ENCODE measurements around the gene PPP1R9A.
"Not testable (repeated sequence)": the region's sequence is repeated elsewhere in the genome, so short reads cannot be mapped to it uniquely, and the experiment has no call there.

PPP1R9A gene

GRCh38 chr7:94980418-94981142, 73.2 kb downstream of the PPP1R9A start:
- Histone ChIP-seq H3K36me3 (ENCODE audit: control insufficient read depth in 2 of 2, insufficient read depth in 2 of 2, low read length in 2 of 2) (no peaks in the 10 kb centered on the region), H3K9ac (ENCODE audit: low read length in 2 of 2) (no peak overlapping the region), H3K27ac (ENCODE audit: low read length) (no peak overlapping the region)

GRCh38 chr7:94995921-94996320, 88.5 kb downstream of the PPP1R9A start:
- Histone ChIP-seq H3K9me3 (ENCODE audit: control insufficient read depth in 2 of 2, low read length in 2 of 2) (no peaks in the 10 kb centered on the region), H3K4me3 (ENCODE audit: low read length in 2 of 2) (no peak overlapping the region), H3K36me3 (ENCODE audit: control insufficient read depth in 2 of 2, insufficient read depth in 2 of 2, low read length in 2 of 2) (no peaks in the 10 kb centered on the region), H3K4me1 (ENCODE audit: control insufficient read depth, insufficient read depth, low read length) (no peaks in the 10 kb centered on the region), H3K9ac (ENCODE audit: low read length in 2 of 2) (no peak overlapping the region), H3K27ac (ENCODE audit: low read length) (no peak overlapping the region), H3K27me3 (ENCODE audit: control insufficient read depth in 1 of 2, insufficient read depth in 2 of 2, low read length in 2 of 2) (no peaks in the 10 kb centered on the region)

More at GRCh38 chr7:94980418-94981142, 73.2 kb downstream of the PPP1R9A start:
- no peak overlapping the region for H3K4me3 ChIP-seq (ENCODE audit: low read length in 2 of 2)
- no peaks in the 10 kb centered on the region for H3K4me1 ChIP-seq (ENCODE audit: control insufficient read depth, insufficient read depth, low read length)
- no peaks in the 10 kb centered on the region for H3K9me3 ChIP-seq (ENCODE audit: control insufficient read depth in 2 of 2, low read length in 2 of 2)
- no peaks in the 10 kb centered on the region for H3K27me3 ChIP-seq (ENCODE audit: control insufficient read depth in 1 of 2, insufficient read depth in 2 of 2, low read length in 2 of 2)

- H3K27me3 ChIP-seq (ENCODE audit: control insufficient read depth in 1 of 2, insufficient read depth in 2 of 2, low read length in 2 of 2): no peaks in the 10 kb centered on the region
- no peak overlapping the region for H3K4me3 ChIP-seq (ENCODE audit: low read length in 2 of 2)
- no peak overlapping the region for H3K27ac ChIP-seq (ENCODE audit: low read length)
- no peak overlapping the region for H3K9ac ChIP-seq (ENCODE audit: low read length in 2 of 2)
- no peaks in the 10 kb centered on the region for H3K9me3 ChIP-seq (ENCODE audit: control insufficient read depth in 2 of 2, low read length in 2 of 2)
- no peaks in the 10 kb centered on the region for H3K36me3 ChIP-seq (ENCODE audit: control insufficient read depth in 2 of 2, insufficient read depth in 2 of 2, low read length in 2 of 2)
- H3K4me1 ChIP-seq (ENCODE audit: control insufficient read depth, insufficient read depth, low read length): no peaks in the 10 kb centered on the region
These were observed 89.0 kb downstream of the PPP1R9A start for GRCh38 chr7:94996369-94996768.

DNA sequence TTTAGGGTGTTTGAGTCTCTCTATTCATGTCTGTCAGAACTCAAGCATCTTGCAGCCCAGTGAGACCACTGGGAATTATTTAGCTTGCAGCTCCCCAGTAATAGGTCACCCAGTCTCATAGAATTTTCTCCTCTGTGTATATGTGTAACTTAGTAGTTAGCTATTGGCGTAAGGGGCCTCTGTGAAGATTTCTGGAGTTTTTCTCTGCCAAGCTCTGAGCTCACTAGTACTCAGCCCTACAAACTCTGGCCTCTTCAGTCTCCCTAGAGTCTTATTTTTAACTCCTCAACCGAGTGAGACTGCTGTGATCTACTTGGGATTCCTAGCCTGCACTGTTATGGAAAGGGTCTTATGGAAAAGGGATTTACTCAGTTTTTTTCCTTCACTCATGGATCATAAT, 90.2 kb downstream of the PPP1R9A start:
- no peak overlapping the region for H3K9ac ChIP-seq (ENCODE audit: low read length in 2 of 2)
- no peak overlapping the region for H3K4me3 ChIP-seq (ENCODE audit: low read length in 2 of 2)
- H3K4me1 ChIP-seq (ENCODE audit: control insufficient read depth, insufficient read depth, low read length): no peaks in the 10 kb centered on the region
- H3K27ac ChIP-seq (ENCODE audit: low read length): no peak overlapping the region
- no peaks in the 10 kb centered on the region for H3K27me3 ChIP-seq (ENCODE audit: control insufficient read depth in 1 of 2, insufficient read depth in 2 of 2, low read length in 2 of 2)
- no peaks in the 10 kb centered on the region for H3K9me3 ChIP-seq (ENCODE audit: control insufficient read depth in 2 of 2, low read length in 2 of 2)
- H3K36me3 ChIP-seq (ENCODE audit: control insufficient read depth in 2 of 2, insufficient read depth in 2 of 2, low read length in 2 of 2): no peaks in the 10 kb centered on the region

DNA sequence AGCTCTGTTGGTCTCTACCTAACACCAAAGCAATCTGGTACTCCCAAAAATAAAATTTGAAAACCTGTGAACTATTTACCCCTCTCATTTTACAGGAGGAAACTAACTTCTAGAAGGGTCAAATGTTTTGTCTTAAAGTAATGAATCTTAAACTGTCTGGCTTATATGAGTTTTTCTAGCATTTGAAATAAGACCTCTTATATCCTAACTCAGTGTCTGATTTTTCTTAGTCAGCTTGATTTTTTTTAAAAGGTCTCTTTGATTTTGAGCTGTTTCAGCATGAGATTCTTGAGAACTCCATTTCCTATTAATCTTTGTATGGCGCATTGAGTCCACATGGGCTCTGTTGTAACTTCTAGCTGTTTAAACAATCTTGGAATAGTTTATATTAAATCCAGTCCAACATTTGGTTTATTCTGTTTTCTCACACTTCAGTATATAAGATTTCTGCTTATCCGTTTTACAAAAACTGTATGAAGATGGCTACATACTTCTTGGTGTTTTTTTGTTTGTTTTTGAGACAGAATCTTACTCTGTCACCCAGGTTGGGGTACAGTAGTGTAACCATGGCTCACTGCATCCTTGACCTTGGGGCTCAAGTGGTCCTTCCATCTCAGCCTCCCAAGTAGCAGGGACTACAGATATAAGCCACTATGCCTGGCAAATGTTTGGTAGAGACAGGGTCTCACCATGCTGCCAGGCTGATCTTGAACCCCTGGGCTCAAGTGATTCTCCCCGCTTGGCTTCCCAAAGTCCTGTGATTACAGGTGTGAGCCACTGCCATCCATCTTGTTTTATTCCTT, 91.1 kb downstream of the PPP1R9A start:
- Histone ChIP-seq H3K9ac (ENCODE audit: low read length in 2 of 2) (no peak overlapping the region), H3K27me3 (ENCODE audit: control insufficient read depth in 1 of 2, insufficient read depth in 2 of 2, low read length in 2 of 2) (no peaks in the 10 kb centered on the region), H3K4me1 (ENCODE audit: control insufficient read depth, insufficient read depth, low read length) (no peaks in the 10 kb centered on the region), H3K27ac (ENCODE audit: low read length) (no peak overlapping the region), H3K9me3 (ENCODE audit: control insufficient read depth in 2 of 2, low read length in 2 of 2) (no peaks in the 10 kb centered on the region), H3K4me3 (ENCODE audit: low read length in 2 of 2) (peak overlapping the region in 1 of 2 donors; percentile 10), H3K36me3 (ENCODE audit: control insufficient read depth in 2 of 2, insufficient read depth in 2 of 2, low read length in 2 of 2) (no peaks in the 10 kb centered on the region)

DNA sequence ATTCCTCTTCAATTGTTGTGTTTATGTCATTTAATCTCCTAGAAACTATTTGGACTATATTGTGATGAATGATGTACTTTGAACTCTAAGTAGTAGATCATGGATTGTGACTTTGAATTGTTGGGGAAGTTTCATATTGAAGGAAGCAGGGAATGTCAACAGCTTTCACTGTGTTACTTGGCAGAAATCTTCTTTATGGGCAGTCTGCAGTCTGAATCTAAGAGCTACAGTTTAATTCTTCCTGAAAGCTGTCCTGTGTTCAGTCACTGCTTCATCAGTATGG, 91.6 kb downstream of the PPP1R9A start:
- Histone ChIP-seq H3K36me3 (ENCODE audit: control insufficient read depth in 2 of 2, insufficient read depth in 2 of 2, low read length in 2 of 2) (no peaks in the 10 kb centered on the region), H3K27ac (ENCODE audit: low read length) (no peak overlapping the region), H3K27me3 (ENCODE audit: control insufficient read depth in 1 of 2, insufficient read depth in 2 of 2, low read length in 2 of 2) (no peaks in the 10 kb centered on the region), H3K4me1 (ENCODE audit: control insufficient read depth, insufficient read depth, low read length) (no peaks in the 10 kb centered on the region), H3K4me3 (ENCODE audit: low read length in 2 of 2) (peak overlapping the region in 1 of 2 donors; percentile 10), H3K9me3 (ENCODE audit: control insufficient read depth in 2 of 2, low read length in 2 of 2) (no peaks in the 10 kb centered on the region), H3K9ac (ENCODE audit: low read length in 2 of 2) (no peak overlapping the region)

DNA sequence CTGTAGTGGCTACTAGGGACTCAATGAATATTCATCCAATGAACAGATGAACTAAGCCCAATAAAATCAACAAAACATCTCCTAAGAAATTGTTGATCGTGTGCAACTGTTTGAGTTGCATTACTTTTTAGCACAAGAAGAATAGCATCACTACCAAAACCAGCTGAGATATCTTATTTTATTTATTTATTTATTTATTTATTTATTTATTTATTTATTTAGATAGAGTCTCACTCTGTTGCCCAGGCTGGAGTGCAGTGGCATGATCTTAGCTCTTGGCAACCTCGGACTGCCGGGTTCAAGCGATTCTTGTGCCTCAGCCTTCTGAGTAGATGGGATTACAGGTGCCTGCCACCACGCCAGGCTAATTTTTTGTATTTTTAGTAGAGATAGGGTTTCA, 92.2 kb downstream of the PPP1R9A start:
- not testable (repeated sequence) for H3K27ac ChIP-seq (ENCODE audit: low read length); H3K9ac ChIP-seq (ENCODE audit: low read length in 2 of 2); H3K9me3 ChIP-seq (ENCODE audit: control insufficient read depth in 2 of 2, low read length in 2 of 2); H3K4me3 ChIP-seq (ENCODE audit: low read length in 2 of 2); H3K27me3 ChIP-seq (ENCODE audit: control insufficient read depth in 1 of 2, insufficient read depth in 2 of 2, low read length in 2 of 2); H3K36me3 ChIP-seq (ENCODE audit: control insufficient read depth in 2 of 2, insufficient read depth in 2 of 2, low read length in 2 of 2); H3K4me1 ChIP-seq (ENCODE audit: control insufficient read depth, insufficient read depth, low read length)

- no peak overlapping the region for H3K9ac ChIP-seq (ENCODE audit: low read length in 2 of 2)
- H3K36me3 ChIP-seq (ENCODE audit: control insufficient read depth in 2 of 2, insufficient read depth in 2 of 2, low read length in 2 of 2): no peaks in the 10 kb centered on the region
- no peak overlapping the region for H3K27ac ChIP-seq (ENCODE audit: low read length)
- H3K4me1 ChIP-seq (ENCODE audit: control insufficient read depth, insufficient read depth, low read length): peaks cover 2% of the 10 kb centered on the region
- no peak overlapping the region for H3K4me3 ChIP-seq (ENCODE audit: low read length in 2 of 2)
- H3K27me3 ChIP-seq (ENCODE audit: control insufficient read depth in 1 of 2, insufficient read depth in 2 of 2, low read length in 2 of 2): no peaks in the 10 kb centered on the region
- H3K9me3 ChIP-seq (ENCODE audit: control insufficient read depth in 2 of 2, low read length in 2 of 2): no peaks in the 10 kb centered on the region
These were observed 93.9 kb downstream of the PPP1R9A start for GRCh38 chr7:95001258-95001657.

DNA sequence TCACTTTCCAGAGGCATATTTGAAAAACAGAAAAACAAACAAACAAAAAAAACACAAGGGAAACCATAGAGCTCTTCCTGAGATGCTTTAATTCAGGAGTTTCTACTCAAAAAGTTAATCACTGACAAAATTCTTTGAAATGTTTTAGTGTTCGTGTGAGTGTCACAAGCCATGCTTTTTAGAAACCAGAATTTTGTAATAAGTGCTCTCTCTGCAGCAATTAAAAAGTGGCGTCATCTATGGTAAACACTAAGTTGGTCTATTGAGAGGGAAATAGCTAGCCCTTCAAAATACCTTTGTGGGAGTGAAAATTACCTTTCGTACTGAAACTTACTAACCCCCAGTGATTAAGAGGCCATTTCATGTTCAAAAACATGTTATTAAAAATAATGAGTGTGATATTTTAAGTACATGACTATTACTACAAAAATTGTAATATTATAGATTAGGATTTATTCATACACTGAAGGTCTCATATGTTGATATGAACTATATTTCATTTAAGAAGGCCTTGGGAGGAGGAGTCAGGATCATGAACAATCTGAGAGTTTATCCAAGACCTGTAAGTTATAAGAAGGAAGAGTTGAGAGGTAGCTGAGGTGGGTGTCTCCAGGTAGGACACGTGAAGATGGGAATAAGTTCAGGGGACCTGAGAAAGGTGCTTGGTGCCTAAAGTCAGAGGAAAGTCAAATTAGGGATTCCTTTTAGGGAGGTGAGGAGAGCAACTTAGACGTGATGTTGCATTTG, 94.6 kb downstream of the PPP1R9A start:
- H3K4me1 ChIP-seq (ENCODE audit: control insufficient read depth, insufficient read depth, low read length): peaks cover 2% of the 10 kb centered on the region
- no peak overlapping the region for H3K4me3 ChIP-seq (ENCODE audit: low read length in 2 of 2)
- H3K9ac ChIP-seq (ENCODE audit: low read length in 2 of 2): no peak overlapping the region
- no peaks in the 10 kb centered on the region for H3K27me3 ChIP-seq (ENCODE audit: control insufficient read depth in 1 of 2, insufficient read depth in 2 of 2, low read length in 2 of 2)
- H3K36me3 ChIP-seq (ENCODE audit: control insufficient read depth in 2 of 2, insufficient read depth in 2 of 2, low read length in 2 of 2): no peaks in the 10 kb centered on the region
- H3K27ac ChIP-seq (ENCODE audit: low read length): no peak overlapping the region
- H3K9me3 ChIP-seq (ENCODE audit: control insufficient read depth in 2 of 2, low read length in 2 of 2): no peaks in the 10 kb centered on the region

DNA sequence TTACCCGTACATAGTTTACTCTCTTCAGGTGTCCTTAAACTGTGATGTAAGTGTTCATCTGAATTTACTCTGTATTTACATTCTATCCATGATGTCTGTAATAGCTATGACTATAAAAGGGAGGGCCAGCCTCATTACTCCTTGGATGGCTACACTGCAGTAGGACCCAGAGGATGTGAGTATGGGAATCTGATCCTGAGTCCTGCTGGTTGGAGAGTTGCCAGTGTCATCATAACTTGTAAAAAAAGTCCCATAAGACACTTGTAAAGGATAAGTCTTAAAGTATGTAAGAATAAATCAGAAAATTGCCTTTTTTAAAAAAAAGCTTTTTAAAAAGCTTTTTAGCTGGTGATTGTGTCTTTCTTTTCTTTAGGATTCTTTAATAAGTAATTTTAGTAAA, 95.4 kb downstream of the PPP1R9A start:
- Histone ChIP-seq H3K9me3 (ENCODE audit: control insufficient read depth in 2 of 2, low read length in 2 of 2) (no peaks in the 10 kb centered on the region), H3K4me1 (ENCODE audit: control insufficient read depth, insufficient read depth, low read length) (peaks cover 2% of the 10 kb centered on the region), H3K27ac (ENCODE audit: low read length) (no peak overlapping the region), H3K4me3 (ENCODE audit: low read length in 2 of 2) (no peak overlapping the region), H3K36me3 (ENCODE audit: control insufficient read depth in 2 of 2, insufficient read depth in 2 of 2, low read length in 2 of 2) (no peaks in the 10 kb centered on the region), H3K9ac (ENCODE audit: low read length in 2 of 2) (no peak overlapping the region), H3K27me3 (ENCODE audit: control insufficient read depth in 1 of 2, insufficient read depth in 2 of 2, low read length in 2 of 2) (no peaks in the 10 kb centered on the region)
